Putamen (tissue), 1 donor: Measurements from ENCODE around the gene OTUB2.

ENCODE experiments used
- DNase-seq: peaks from one replicate; pipeline ENCODE4 v3.0.0-alpha.2; 2016; ENCODE audit warnings: low spot score

The OTUB2 gene

GRCh38 chr14:94026173-94026888 is at the start of gene OTUB2:
TSS of gene OTUB2 (plus strand) at chr14:94026340. CDS start at chr14:94026538, 198 bp downstream.
- peak; percentile 99 for DNase-seq

- no peak for DNase-seq
Observed at GRCh38 chr14:93976477-93977057, 49.6 kb upstream of the OTUB2 start, which contains the start of gene ASB2. TSS of gene ASB2 (minus strand) at chr14:93976570. CDS start at chr14:93964539, 12,031 bp downstream.

- no peak for DNase-seq
Observed at GRCh38 chr14:93977171-93977570, 49.0 kb upstream of the OTUB2 start.

GRCh38 chr14:93977790-93978581 is 48.2 kb upstream of the OTUB2 start:
- no peak for DNase-seq

- DNase-seq: no peak
Observed at GRCh38 chr14:93978735-93979134, 47.4 kb upstream of the OTUB2 start.

- DNase-seq: no peak
Observed at GRCh38 chr14:93980456-93981201, 45.5 kb upstream of the OTUB2 start.

- DNase-seq: no peak
Observed at GRCh38 chr14:93981316-93982229, 44.6 kb upstream of the OTUB2 start.

- no peak for DNase-seq
Observed at GRCh38 chr14:93982230-93983007, 43.7 kb upstream of the OTUB2 start.

- DNase-seq: no peak
Observed at GRCh38 chr14:93984070-93984469, 42.1 kb upstream of the OTUB2 start.

- peak; percentile 54 for DNase-seq
Observed at GRCh38 chr14:93984987-93985410, 41.1 kb upstream of the OTUB2 start.

GRCh38 chr14:93986955-93987354 is 39.2 kb upstream of the OTUB2 start:
- no peak for DNase-seq

- DNase-seq: no peak
Observed at GRCh38 chr14:93987376-93987775, 38.8 kb upstream of the OTUB2 start.

- DNase-seq: no peak
Observed at GRCh38 chr14:93987815-93988476, 38.2 kb upstream of the OTUB2 start.

- no peak for DNase-seq
Observed at GRCh38 chr14:93989939-93990338, 36.2 kb upstream of the OTUB2 start.

- DNase-seq: no peak
Observed at GRCh38 chr14:93991212-93991611, 34.9 kb upstream of the OTUB2 start.

GRCh38 chr14:93991649-93992048 is 34.5 kb upstream of the OTUB2 start:
- no peak for DNase-seq

- no peak for DNase-seq
Observed at GRCh38 chr14:93993382-93993781, 32.8 kb upstream of the OTUB2 start.

- no peak for DNase-seq
Observed at GRCh38 chr14:93994919-93995682, 31.0 kb upstream of the OTUB2 start.

- DNase-seq: no peak
Observed at GRCh38 chr14:93996130-93996695, 29.9 kb upstream of the OTUB2 start.
